Upper lobe of right lung (tissue), 1 donor: ENCODE measurements around the gene PALM. TPM values are rescaled to one million over a fixed set of nuclear protein-coding genes. Genes with fewer than 3 reads are reported as not detected.

Experiments
- ATAC-seq: fragments of 200-7000 bp; cut with Tn5 transposase; one replicate; pipeline ENCODE4 v1.9.1; 2020; ENCODE audit warnings: mild to moderate bottlenecking, moderate library complexity
- DNase-seq: peaks from one replicate; pipeline ENCODE4 v3.0.0-alpha.2; 2020
- H3K27ac ChIP-seq: fragments of 200-600 bp; one replicate; pipeline ENCODE4 v1.8.0; 2022
- H3K27me3 ChIP-seq: fragments of 200-600 bp; one replicate; pipeline ENCODE4 v1.8.0; 2022; ENCODE audit warnings: mild to moderate bottlenecking
- H3K36me3 ChIP-seq: fragments of 200-600 bp; one replicate; pipeline ENCODE4 v1.8.0; 2022
- H3K4me1 ChIP-seq: fragments of 200-600 bp; one replicate; pipeline ENCODE4 v1.8.0; 2022
- H3K4me3 ChIP-seq: fragments of 200-600 bp; one replicate; pipeline ENCODE4 v1.8.0; 2022; ENCODE audit warnings: mild to moderate bottlenecking
- H3K9me3 ChIP-seq: fragments of 200-600 bp; one replicate; pipeline ENCODE4 v1.8.0; 2022
- intact Hi-C: fragments of 100-400 bp; cut with DNase I; formaldehyde crosslinking; loops from one replicate; pipeline ENCODE4 v1.11.0; 2022
- total RNA-seq: library from RNA; stranded (reverse); fragmentation: NEBNext Ultra II Directional; extraction: Animal tissue kit (Norgen Biotek cat#: 25700); gene quantifications from one replicate; pipeline ENCODE4 v1.2.1, GENCODE V29; 2021
- TF ChIP-seq, protein P1 (sequence below): fragments of 200-600 bp; IDR thresholded peaks from one replicate; pipeline ENCODE4 v1.8.0; 2022; ENCODE audit warnings: antibody characterized with exemption
- donor health status: DM: no; HTN: yes; CAD: no; lungs with severe emphysema.

PALM gene
- total RNA-seq, 1 donor from 2014 or later = 56.9 TPM

DNA sequence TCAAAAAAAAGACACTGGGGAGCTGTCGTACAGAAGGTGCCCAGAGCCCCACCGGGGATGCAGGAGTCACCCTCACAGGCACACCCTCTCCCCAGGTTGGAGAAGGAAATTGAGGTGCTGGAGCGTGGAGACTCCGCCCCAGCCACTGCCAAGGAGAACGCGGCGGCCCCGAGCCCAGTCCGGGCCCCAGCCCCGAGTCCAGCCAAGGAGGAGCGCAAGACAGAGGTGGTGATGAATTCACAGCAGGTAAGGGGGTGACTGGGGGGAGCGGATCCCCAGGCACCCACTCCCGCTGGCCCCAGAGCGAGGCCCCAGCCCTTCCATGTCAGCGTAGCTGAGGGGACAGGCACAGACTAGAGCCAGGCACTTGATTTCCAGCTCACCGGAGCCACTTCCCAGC lies 22.3 kb downstream of the PALM start:
- H3K27ac ChIP-seq = no peak overlapping the region
- no peaks in the 10 kb centered on the region for H3K9me3 ChIP-seq
- no peaks in the 10 kb centered on the region for H3K36me3 ChIP-seq
- H3K27me3 ChIP-seq = no peaks in the 10 kb centered on the region
- H3K4me3 ChIP-seq = no peak overlapping the region
- TF ChIP-seq, protein P1, sequence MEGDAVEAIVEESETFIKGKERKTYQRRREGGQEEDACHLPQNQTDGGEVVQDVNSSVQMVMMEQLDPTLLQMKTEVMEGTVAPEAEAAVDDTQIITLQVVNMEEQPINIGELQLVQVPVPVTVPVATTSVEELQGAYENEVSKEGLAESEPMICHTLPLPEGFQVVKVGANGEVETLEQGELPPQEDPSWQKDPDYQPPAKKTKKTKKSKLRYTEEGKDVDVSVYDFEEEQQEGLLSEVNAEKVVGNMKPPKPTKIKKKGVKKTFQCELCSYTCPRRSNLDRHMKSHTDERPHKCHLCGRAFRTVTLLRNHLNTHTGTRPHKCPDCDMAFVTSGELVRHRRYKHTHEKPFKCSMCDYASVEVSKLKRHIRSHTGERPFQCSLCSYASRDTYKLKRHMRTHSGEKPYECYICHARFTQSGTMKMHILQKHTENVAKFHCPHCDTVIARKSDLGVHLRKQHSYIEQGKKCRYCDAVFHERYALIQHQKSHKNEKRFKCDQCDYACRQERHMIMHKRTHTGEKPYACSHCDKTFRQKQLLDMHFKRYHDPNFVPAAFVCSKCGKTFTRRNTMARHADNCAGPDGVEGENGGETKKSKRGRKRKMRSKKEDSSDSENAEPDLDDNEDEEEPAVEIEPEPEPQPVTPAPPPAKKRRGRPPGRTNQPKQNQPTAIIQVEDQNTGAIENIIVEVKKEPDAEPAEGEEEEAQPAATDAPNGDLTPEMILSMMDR = no peak
- intact Hi-C loops = loop anchor here (5.0 kb wide), 1 partner anchor 149 kb away; no protein-coding TSS in a partner anchor
- DNase-seq = no peak
- no peaks in the 10 kb centered on the region for H3K4me1 ChIP-seq
- no peak for ATAC-seq

DNA sequence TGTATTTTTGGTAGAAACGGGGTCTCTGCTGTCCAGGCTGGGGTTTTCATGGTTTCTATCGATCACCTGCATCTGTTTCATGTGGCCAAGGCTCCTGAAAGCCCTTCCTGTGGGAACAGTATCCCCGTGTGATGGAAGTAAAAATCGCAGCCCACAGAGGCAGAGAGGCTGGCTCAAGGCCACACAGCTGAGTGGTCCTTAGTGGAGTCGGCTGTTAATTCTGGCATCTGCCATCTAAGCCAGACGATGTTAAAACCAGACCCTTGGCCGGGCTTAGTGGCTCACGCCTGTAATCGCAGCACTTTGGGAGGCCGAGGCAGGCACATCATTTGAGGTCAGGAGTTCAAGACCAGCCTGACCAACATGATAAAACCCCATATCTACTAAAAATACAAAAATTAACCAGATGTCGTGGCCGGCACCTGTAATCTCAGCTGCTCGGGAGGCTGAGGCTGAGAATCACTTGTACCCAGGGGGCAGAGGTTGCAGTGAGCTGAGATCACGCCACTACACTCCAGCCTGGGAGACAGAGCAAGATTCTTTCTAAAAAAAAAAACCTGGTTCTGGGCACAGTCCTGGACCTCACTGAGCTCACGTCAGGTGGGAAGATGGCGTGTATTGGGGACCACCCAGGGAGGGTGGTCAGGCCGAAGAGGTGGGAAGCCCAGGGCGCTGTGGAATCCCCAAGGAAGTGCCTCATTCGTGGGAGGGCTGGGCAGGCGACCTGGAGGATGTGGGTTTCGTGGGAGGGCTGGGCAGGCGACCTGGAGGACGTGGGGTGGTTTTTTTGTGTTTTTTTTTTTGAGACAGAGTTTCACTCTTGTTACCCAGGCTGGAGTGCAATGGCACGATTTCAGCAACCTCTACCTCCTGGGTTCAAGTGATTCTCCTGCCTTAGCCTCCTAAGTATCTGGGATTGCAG lies 23.7 kb downstream of the PALM start:
- H3K4me1 ChIP-seq = no peaks in the 10 kb centered on the region
- no peaks in the 10 kb centered on the region for H3K27me3 ChIP-seq
- no peaks in the 10 kb centered on the region for H3K36me3 ChIP-seq
- H3K9me3 ChIP-seq = no peaks in the 10 kb centered on the region
- TF ChIP-seq, protein P1 = no peak
- no peak for DNase-seq
- no peak for ATAC-seq
- H3K4me3 ChIP-seq = no peak overlapping the region
- intact Hi-C loops = loop anchor here (5.0 kb wide), 1 partner anchor 150 kb away; no protein-coding TSS in a partner anchor
- H3K27ac ChIP-seq = no peak overlapping the region

DNA sequence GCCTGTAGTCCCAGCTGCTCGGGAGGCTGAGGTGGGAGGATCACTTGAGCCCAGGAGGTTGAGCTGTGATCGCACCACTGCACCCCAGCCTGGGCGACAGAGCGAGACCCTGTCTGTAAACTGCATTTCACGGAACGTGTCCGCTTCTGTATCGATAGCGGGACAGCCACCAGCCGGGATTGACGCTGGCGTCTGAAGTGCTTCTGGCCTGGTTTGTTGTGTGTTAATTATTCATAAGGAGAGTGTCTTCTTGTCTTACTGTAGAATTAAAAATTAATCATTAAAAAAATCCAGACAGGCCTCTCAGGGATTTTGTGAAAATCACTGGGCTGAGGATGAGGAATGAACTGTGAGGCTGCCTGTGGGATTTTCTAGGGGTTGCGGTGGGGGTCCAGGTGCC lies 26.0 kb downstream of the PALM start:
- DNase-seq (no peak), ATAC-seq (no peak)
- Histone ChIP-seq H3K4me3 (no peak overlapping the region), H3K4me1 (no peaks in the 10 kb centered on the region), H3K9me3 (no peaks in the 10 kb centered on the region), H3K27ac (no peak overlapping the region), H3K27me3 (no peaks in the 10 kb centered on the region), H3K36me3 (no peaks in the 10 kb centered on the region)
- TF ChIP-seq, protein P1 = no peak
- intact Hi-C loops = loop anchor here (2.0 to 5.0 kb wide), 2 partner anchors 70 to 152 kb away; no protein-coding TSS in a partner anchor

DNA sequence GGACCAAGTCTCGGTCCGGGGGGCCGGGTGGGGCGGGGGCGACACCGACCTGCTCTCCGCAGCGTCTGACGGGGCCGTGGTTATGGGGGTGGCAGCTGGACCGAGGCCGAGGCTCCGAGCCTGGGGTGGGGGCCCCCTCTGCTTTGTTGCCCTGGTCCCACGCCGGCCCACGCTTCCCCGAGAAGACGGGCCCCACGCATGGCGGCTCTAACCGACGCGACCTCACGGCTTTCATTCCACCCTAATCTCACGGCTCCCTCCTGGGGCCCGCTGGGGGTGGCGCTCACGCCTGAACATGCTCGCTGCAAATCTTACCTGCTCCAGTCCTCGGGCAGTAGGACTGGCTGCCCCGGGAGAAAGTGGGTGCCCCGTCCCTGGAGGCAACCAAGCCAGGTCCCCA lies 27.4 kb downstream of the PALM start:
- intact Hi-C loops = no loop called here
- TF ChIP-seq, protein P1 = no peak
- no peaks in the 10 kb centered on the region for H3K9me3 ChIP-seq
- no peaks in the 10 kb centered on the region for H3K27me3 ChIP-seq
- DNase-seq (no peak), ATAC-seq (no peak)
- H3K36me3 ChIP-seq = no peaks in the 10 kb centered on the region
- no peaks in the 10 kb centered on the region for H3K4me1 ChIP-seq
- no peak overlapping the region for H3K4me3 ChIP-seq
- no peak overlapping the region for H3K27ac ChIP-seq

DNA sequence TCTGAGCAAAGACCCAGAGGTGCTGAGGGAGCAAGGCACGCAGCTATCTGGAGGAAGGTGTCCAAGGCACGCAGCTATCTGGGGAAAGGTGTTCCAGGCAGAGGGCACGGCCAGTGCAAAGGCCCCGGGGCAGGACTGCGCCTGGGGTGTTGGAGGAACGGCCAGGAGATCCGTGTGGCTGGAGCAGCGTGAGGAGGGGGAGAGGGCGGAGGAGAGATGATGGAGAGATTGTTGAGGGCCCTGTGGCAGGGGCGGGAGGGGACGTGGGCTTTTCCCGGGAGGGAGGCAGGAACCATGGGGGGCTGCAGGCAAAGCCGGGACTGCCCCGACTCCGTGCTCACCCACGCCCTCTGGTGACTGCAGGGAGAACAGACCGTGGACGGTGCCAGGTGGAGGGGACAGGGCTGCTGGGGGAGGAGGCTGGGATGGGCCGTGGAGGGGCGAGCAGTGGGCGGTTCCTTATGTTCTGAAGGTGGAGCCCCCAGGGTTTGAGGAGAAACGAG lies 28.9 kb downstream of the PALM start:
- H3K9me3 ChIP-seq = no peaks in the 10 kb centered on the region
- intact Hi-C loops = no loop called here
- TF ChIP-seq, protein P1 = peak; percentile 61
- no peak overlapping the region for H3K4me3 ChIP-seq
- no peaks in the 10 kb centered on the region for H3K36me3 ChIP-seq
- no peaks in the 10 kb centered on the region for H3K4me1 ChIP-seq
- no peak overlapping the region for H3K27ac ChIP-seq
- peak; percentile 71 for ATAC-seq
- no peak for DNase-seq
- H3K27me3 ChIP-seq = no peaks in the 10 kb centered on the region
